ENCODE results near the gene MACROD2. TPM values are rescaled to one million over a fixed set of nuclear protein-coding genes. Genes with fewer than 3 reads are reported as not detected.

The MACROD2 gene
- total RNA-seq, 2 donors from 2014 or later, result 8.3 to 21.8 TPM

DNA sequence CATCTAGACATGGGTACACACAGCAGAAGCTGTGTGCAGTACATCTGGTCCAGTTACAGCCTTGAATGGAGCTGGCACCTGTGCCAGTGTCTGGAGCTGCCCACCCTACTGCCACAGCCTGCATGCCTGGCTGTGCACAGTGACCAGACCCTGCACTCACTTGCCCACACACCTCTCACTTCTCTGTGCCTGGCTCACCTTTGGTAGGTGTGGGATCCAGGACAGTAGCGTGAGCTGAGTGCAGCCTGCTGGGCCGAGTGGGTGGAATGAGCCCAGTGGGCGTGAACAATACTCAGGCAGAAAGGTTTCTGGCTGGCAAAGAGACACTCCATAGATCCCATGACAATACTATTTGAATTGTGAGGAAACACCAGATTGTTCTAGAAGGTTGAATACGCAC is 1181.6 kb downstream of the MACROD2 start:
- Histone ChIP-seq H3K36me3 (replicated peaks in 1 of 2; ENCODE audit: insufficient read depth in 1 of 2, low read depth in 2 of 2) (no peaks in the 10 kb centered on the region), H3K27ac (no peak overlapping the region), H3K9me3 (peaks cover 0 to 9% (median 0%) of the 10 kb centered on the region in 3 donors), H3K4me1 (no peaks in the 10 kb centered on the region), H3K4me3 (no peak overlapping the region), H3K27me3 (no peaks in the 10 kb centered on the region)
- intact Hi-C loops (cut with DNase I), result no loop called here
- TF ChIP-seq POLR2A (IDR thresholded peaks at IDR 0.05), result no peak
- TF ChIP-seq, protein P1, sequence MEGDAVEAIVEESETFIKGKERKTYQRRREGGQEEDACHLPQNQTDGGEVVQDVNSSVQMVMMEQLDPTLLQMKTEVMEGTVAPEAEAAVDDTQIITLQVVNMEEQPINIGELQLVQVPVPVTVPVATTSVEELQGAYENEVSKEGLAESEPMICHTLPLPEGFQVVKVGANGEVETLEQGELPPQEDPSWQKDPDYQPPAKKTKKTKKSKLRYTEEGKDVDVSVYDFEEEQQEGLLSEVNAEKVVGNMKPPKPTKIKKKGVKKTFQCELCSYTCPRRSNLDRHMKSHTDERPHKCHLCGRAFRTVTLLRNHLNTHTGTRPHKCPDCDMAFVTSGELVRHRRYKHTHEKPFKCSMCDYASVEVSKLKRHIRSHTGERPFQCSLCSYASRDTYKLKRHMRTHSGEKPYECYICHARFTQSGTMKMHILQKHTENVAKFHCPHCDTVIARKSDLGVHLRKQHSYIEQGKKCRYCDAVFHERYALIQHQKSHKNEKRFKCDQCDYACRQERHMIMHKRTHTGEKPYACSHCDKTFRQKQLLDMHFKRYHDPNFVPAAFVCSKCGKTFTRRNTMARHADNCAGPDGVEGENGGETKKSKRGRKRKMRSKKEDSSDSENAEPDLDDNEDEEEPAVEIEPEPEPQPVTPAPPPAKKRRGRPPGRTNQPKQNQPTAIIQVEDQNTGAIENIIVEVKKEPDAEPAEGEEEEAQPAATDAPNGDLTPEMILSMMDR (IDR thresholded peaks at IDR 0.05), result no peak
- DNase-seq (no peak), ATAC-seq (no peak)
- WGBS, 2 donors, result 87 to 93% methylated on average over 4 of the region's 4 CpGs

DNA sequence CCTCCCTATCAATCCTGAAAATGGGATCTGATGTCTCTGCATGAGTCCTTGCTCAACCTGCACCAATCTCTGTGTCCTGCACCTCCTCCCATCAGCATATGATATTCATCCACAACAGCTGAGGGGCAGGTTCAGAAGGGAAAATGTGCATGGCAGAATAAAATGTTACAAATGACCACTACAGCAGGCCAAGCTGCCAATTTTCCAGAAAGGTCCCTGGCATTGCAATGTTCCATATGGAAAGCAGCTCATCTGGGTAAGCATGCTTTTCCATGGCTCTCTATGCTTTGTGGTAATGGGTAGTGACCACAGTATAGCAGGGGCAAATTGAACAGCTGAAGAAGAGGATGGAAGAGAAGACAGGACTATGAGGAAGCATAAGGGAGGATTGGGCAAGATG is 1183.3 kb downstream of the MACROD2 start:
- Histone ChIP-seq H3K36me3 (replicated peaks in 1 of 2; ENCODE audit: insufficient read depth in 1 of 2, low read depth in 2 of 2) (no peaks in the 10 kb centered on the region), H3K9me3 (peaks cover 0 to 9% (median 0%) of the 10 kb centered on the region in 3 donors), H3K27ac (no peak overlapping the region), H3K27me3 (no peaks in the 10 kb centered on the region), H3K4me3 (no peak overlapping the region), H3K4me1 (no peaks in the 10 kb centered on the region)
- TF ChIP-seq, protein P1 (IDR thresholded peaks at IDR 0.05), result no peak
- TF ChIP-seq POLR2A (IDR thresholded peaks at IDR 0.05), result no peak
- intact Hi-C loops (cut with DNase I), result no loop called here
- ATAC-seq (no peak), DNase-seq (no peak)

DNA sequence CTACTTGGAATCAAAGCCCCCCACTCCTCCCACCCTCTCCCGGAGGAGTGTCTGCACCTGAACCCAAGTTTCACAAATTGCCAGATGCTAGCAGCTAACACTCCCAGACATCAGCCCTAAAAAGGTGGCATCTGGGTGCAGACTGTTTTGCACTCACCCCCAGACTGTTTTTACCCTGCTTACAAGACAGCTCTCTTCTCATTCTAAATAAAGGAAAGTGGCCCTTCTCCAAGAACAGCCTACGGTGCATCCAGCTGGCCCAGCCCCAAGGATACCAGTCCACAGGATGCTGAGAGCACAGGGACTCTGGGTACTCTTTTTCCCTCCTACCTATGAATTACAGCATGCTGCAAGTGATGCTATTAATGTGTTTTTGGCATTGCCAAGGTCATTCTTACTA is 1184.1 kb downstream of the MACROD2 start:
- DNase-seq (no peak), ATAC-seq (no peak)
- intact Hi-C loops (cut with DNase I), result no loop called here
- Histone ChIP-seq H3K4me3 (no peak overlapping the region), H3K27me3 (no peaks in the 10 kb centered on the region), H3K27ac (no peak overlapping the region), H3K4me1 (no peaks in the 10 kb centered on the region), H3K9me3 (peaks cover 0 to 9% (median 0%) of the 10 kb centered on the region in 3 donors), H3K36me3 (replicated peaks in 1 of 2; ENCODE audit: insufficient read depth in 1 of 2, low read depth in 2 of 2) (no peaks in the 10 kb centered on the region)
- 61 to 72% methylated on average over 2 of the region's 2 CpGs for WGBS, 2 donors
- TF ChIP-seq, protein P1 (IDR thresholded peaks at IDR 0.05), result no peak
- TF ChIP-seq POLR2A (IDR thresholded peaks at IDR 0.05), result no peak

DNA sequence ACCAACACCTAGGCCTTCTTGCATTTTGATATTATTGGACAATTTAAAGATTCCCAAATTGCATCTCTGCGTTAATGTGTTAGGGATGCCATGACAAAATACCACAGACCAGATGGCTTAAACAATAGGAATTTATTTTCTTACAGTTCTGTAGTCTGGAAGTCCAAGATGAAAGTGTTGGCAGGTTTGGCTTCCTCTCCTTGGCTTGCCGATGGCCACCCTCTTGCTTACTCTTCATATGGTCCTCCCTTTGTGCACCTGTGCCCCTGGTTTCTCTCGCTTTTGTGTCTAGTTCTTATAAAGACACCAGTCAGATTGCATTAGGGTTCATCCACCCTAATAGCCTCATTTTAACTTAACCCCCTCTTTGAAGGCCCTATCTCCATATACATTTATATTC is 1184.5 kb downstream of the MACROD2 start:
- Histone ChIP-seq H3K27ac (no peak overlapping the region), H3K27me3 (no peaks in the 10 kb centered on the region), H3K9me3 (peaks cover 0 to 9% (median 0%) of the 10 kb centered on the region in 3 donors), H3K4me1 (no peaks in the 10 kb centered on the region), H3K4me3 (no peak overlapping the region), H3K36me3 (replicated peaks in 1 of 2; ENCODE audit: insufficient read depth in 1 of 2, low read depth in 2 of 2) (no peaks in the 10 kb centered on the region)
- no peak for TF ChIP-seq POLR2A (IDR thresholded peaks at IDR 0.05)
- TF ChIP-seq, protein P1 (IDR thresholded peaks at IDR 0.05), result no peak
- WGBS, 2 donors, result 94 to 96% methylated on average over 3 of the region's 3 CpGs
- no peak for ATAC-seq
- intact Hi-C loops (cut with DNase I), result no loop called here
- no peak for DNase-seq

DNA sequence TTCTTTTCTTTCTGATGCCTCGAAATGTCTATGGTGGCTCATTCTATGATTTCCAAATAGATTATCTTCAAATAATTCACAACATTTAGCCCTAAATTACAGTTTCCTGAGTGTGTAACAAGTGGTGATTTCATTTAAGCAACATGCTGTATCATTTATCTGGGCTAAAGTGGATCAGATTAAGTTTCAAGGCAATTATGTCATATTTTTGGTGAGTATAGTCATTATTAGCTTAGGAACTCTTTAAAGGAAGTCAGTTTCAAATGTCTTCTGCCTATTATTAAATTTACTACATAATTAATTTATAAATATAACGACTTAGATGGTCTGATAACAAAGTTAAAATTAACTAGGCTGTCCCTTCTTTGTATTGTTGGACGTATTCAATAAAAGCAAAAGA is 1190.0 kb downstream of the MACROD2 start:
- TF ChIP-seq, protein P1 (IDR thresholded peaks at IDR 0.05), result no peak
- TF ChIP-seq POLR2A (IDR thresholded peaks at IDR 0.05), result no peak
- no peaks in the 10 kb centered on the region for H3K4me1 ChIP-seq
- H3K27ac ChIP-seq, result no peak overlapping the region
- no peak for DNase-seq
- WGBS, 2 donors, result 57 to 61% methylated on average over 3 of the region's 3 CpGs
- intact Hi-C loops (cut with DNase I), result no loop called here
- no peak overlapping the region for H3K4me3 ChIP-seq
- H3K36me3 ChIP-seq (replicated peaks in 1 of 2; ENCODE audit: insufficient read depth in 1 of 2, low read depth in 2 of 2), result no peaks in the 10 kb centered on the region
- no peaks in the 10 kb centered on the region for H3K27me3 ChIP-seq
- H3K9me3 ChIP-seq, result no peaks in the 10 kb centered on the region
- no peak for ATAC-seq

Measured in body of pancreas (tissue), 4 donors.